ENCODE results near the gene HNRNPL.

DNA sequence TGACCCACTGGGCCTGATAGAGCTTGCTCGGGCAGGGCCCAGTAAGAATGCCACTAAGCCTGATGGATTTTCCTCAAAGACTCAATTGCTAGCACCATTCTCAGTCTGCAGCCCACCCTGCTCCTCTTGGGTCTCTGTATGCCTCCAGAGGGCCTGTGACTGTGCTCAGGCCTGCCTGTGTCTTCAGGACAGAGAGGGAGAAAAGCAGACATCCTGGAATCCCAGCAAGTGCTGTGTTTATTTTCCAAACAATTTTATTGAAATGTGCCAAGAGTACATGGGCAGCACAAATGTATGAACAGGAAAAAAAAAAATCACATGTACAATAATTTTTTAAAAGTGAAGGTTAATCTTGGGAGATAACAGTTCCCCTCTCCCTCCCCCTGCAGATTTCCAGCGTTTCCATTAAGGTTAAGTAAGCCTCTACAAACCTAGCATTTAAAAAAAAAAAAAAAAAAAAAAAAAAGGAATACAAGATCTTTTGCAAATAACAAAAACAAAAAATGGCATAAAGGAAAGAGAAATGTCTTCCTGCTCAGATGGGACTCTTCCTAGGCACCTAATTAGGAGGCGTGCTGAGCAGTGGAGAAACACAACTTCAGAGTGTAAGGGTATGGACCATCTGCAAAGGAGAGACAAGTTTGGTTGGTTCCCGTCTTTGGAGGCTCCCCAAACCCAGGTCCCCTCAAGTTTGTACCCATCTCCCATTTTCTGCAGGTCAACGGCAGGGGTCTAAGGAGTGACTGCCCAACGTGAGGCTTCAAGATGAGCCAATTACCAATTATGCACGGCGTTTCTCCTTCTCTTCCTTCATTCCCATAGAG, 13.4 kb downstream of the HNRNPL start:
- TF ChIP-seq, protein P1, sequence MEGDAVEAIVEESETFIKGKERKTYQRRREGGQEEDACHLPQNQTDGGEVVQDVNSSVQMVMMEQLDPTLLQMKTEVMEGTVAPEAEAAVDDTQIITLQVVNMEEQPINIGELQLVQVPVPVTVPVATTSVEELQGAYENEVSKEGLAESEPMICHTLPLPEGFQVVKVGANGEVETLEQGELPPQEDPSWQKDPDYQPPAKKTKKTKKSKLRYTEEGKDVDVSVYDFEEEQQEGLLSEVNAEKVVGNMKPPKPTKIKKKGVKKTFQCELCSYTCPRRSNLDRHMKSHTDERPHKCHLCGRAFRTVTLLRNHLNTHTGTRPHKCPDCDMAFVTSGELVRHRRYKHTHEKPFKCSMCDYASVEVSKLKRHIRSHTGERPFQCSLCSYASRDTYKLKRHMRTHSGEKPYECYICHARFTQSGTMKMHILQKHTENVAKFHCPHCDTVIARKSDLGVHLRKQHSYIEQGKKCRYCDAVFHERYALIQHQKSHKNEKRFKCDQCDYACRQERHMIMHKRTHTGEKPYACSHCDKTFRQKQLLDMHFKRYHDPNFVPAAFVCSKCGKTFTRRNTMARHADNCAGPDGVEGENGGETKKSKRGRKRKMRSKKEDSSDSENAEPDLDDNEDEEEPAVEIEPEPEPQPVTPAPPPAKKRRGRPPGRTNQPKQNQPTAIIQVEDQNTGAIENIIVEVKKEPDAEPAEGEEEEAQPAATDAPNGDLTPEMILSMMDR (IDR thresholded peaks at IDR 0.05 in 2 of 3, conservative IDR thresholded peaks at IDR 0.05 in 1 of 3; ENCODE audit: control insufficient read depth in 2 of 3, extremely low read depth in 1 of 3, insufficient read depth in 1 of 3, low read depth in 3 of 3, low read length in 3 of 3) = no peak
- TF ChIP-seq TBL1XR1 (IDR thresholded peaks at IDR 0.05; ENCODE audit: low read depth, low read length) = no peak
- TF ChIP-seq HDAC6 (IDR thresholded peaks at IDR 0.05; ENCODE audit: unreplicated experiment) = no peak
- no peak for TF ChIP-seq PAX8 (IDR thresholded peaks at IDR 0.05)
- TF ChIP-seq, protein P2, sequence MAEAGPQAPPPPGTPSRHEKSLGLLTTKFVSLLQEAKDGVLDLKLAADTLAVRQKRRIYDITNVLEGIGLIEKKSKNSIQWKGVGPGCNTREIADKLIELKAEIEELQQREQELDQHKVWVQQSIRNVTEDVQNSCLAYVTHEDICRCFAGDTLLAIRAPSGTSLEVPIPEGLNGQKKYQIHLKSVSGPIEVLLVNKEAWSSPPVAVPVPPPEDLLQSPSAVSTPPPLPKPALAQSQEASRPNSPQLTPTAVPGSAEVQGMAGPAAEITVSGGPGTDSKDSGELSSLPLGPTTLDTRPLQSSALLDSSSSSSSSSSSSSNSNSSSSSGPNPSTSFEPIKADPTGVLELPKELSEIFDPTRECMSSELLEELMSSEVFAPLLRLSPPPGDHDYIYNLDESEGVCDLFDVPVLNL (IDR thresholded peaks at IDR 0.05; ENCODE audit: low read depth, low read length) = no peak
- no peak for TF ChIP-seq MEF2A (IDR thresholded peaks at IDR 0.05; ENCODE audit: insufficient read depth, low read depth, low read length)
- no peak for TF ChIP-seq CHD2 (IDR thresholded peaks at IDR 0.05; ENCODE audit: borderline replicate concordance, low read depth, low read length)
- no peak for TF ChIP-seq SIN3A (IDR thresholded peaks at IDR 0.05; ENCODE audit: low read depth, low read length)
- no peak for TF ChIP-seq NFYB (IDR thresholded peaks at IDR 0.05; ENCODE audit: insufficient read depth, low read depth, low read length)
- TF ChIP-seq CHD4 (IDR thresholded peaks at IDR 0.05) = no peak
- TF ChIP-seq POLR2AphosphoS5 (IDR thresholded peaks at IDR 0.05; ENCODE audit: low read length) = no peak; the same call in 1 of the 2 replicates
- no peak for TF ChIP-seq EZH2 (IDR thresholded peaks at IDR 0.05; ENCODE audit: borderline replicate concordance, control insufficient read depth, low read depth, low read length)
